Testis (tissue), 3 donors: ENCODE measurements around the gene GRK3. TPM values are rescaled to one million over a fixed set of nuclear protein-coding genes. Genes with fewer than 3 reads are reported as not detected.
"Not testable (repeated sequence)": the region's sequence is repeated elsewhere in the genome, so short reads cannot be mapped to it uniquely, and the experiment has no call there.

Source experiments
- DNase-seq: peaks from one replicate; pipeline ENCODE4 v3.0.0-alpha.2; 2019
- H3K27ac ChIP-seq, 2 donors: fragments of 200-600 bp; sonication (generic); one replicate each; pipeline ENCODE4 v1.5.1; 2019
- H3K27me3 ChIP-seq: fragments of 200-600 bp; sonication (generic); one replicate; pipeline ENCODE4 v1.5.1; 2019
- H3K36me3 ChIP-seq: fragments of 200-600 bp; sonication (generic); one replicate; pipeline ENCODE4 v1.5.1; 2017; ENCODE audit warnings: low read depth; ENCODE audit errors: missing control alignments
- H3K4me1 ChIP-seq: fragments of 200-600 bp; sonication (generic); one replicate; pipeline ENCODE4 v1.5.1; 2019
- H3K4me3 ChIP-seq, 2 donors: fragments of 200-600 bp; sonication (generic); one replicate each; pipeline ENCODE4 v1.5.1; 2017 to 2019
- H3K9me3 ChIP-seq: fragments of 200-600 bp; sonication (generic); one replicate; pipeline ENCODE4 v1.5.1; 2017
- CTCF ChIP-seq, 3 experiments: fragments of 450-650 bp in 2 of 3; fragments of 200-600 bp in 1 of 3; sonication (generic) in 1 of 3; IDR thresholded peaks; one replicate each; pipeline ENCODE4 v1.5.1; 2016 to 2019; ENCODE audit warnings: antibody characterized with exemption in 3 of 3, mild to moderate bottlenecking in 2 of 3, moderate library complexity in 1 of 3
- POLR2A ChIP-seq: fragments of 450-650 bp; IDR thresholded peaks from one replicate; pipeline ENCODE4 v1.6.1; 2017; ENCODE audit warnings: antibody characterized with exemption, mild to moderate bottlenecking, moderate library complexity
- WGBS, 2 donors: methylation state at CpG; one replicate each; pipeline ENCODE4 v1.1.5; 2018; 5-methylcytosine and 5-hydroxymethylcytosine counted together
- intact Hi-C: fragments of 100-400 bp; cut with DNase I; formaldehyde crosslinking; loops from one replicate; pipeline ENCODE4 v1.15.1; 2023; ENCODE audit warnings: low total_unique reads
- polyA plus RNA-seq: library from polyadenylated mRNA; stranded (reverse); fragments of 350-450 nt; fragmentation: Illumina TruSeq; extraction: RNeasy Lipid Tissue Mini Kit (QIAGEN cat#74804); gene quantifications from one replicate; pipeline ENCODE4 v1.2.3, GENCODE V29; 2014; ENCODE audit warnings: low read depth, low replicate concordance; ENCODE audit not compliant: insufficient read depth
- total RNA-seq, 2 donors: library from RNA; depleted of rRNA; stranded (reverse); fragments of >200 nt; gene quantifications; one replicate each; pipeline ENCODE4 v1.2.3, GENCODE V29; 2016

The GRK3 gene
- total and polyA plus RNA-seq, 3 donors from 2014 or later: 10.9 to 46.0 (median 12.8) TPM

- H3K9me3 ChIP-seq, H3K36me3 ChIP-seq, H3K4me1 ChIP-seq, DNase-seq, intact Hi-C loops, H3K27me3 ChIP-seq: not testable (repeated sequence)
- Histone ChIP-seq H3K4me3 (peak overlapping the region; percentile 74 to 82), H3K27ac (peak overlapping the region in 1 of 2 donors; percentile 64)
- 37 to 41% methylated on average over 10 of the region's 10 CpGs for WGBS, 2 donors
These were observed 1.3 kb upstream of the GRK3 start for GRCh38 chr22:25562966-25563760.

GRCh38 chr22:25563761-25564319 is 635 bp upstream of the GRK3 start:
- Histone ChIP-seq H3K27ac (peak overlapping the region; percentile 49 to 64), H3K9me3 (no peaks in the 10 kb centered on the region), H3K4me3 (peak overlapping the region; percentile 74 to 82), H3K36me3 (no peaks in the 10 kb centered on the region), H3K27me3 (no peaks in the 10 kb centered on the region), H3K4me1 (peaks cover 4% of the 10 kb centered on the region)
- WGBS, 2 donors: 1 to 4% methylated on average over 19 to 21 of the region's 21 CpGs
- TF ChIP-seq CTCF (IDR thresholded peaks at IDR 0.05) (no peak), POLR2A (no peak)
- DNase-seq: peak; percentile 41
- intact Hi-C loops: no loop called here

DNA sequence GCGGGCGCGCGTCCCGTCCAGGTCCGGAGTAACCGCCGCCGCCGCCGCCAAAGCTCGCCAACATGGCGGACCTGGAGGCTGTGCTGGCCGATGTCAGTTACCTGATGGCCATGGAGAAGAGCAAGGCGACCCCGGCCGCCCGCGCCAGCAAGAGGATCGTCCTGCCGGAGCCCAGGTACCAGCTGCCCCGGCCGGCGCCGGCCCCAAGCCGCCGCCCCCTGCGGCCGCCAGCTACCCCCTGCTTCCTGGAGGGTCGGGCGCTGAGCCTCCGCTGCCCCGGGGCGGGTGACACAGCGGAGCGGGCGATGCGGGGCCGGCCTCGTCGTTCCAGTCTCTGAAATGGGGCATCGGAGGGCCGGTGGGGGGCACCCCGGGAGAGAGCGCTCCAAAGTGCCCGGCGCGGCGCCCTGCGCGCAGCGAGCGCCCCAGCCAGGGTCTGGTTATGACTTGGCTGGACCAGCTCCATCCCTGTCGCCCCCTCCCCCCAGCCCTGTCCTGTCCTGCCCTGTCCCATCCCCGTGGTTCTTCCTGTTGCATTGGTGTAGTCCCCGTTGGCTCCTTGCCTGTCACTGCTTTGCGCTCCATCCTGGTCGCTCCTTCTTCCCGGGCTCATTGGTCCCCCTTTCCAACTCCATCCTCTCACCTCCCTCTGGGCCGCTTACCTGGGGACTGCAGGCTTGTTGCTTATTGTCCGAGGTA is 653 bp downstream of the GRK3 start:
- Histone ChIP-seq H3K9me3 (no peaks in the 10 kb centered on the region), H3K36me3 (no peaks in the 10 kb centered on the region), H3K27me3 (no peaks in the 10 kb centered on the region), H3K4me3 (peak overlapping the region; percentile 74 to 82), H3K27ac (peak overlapping the region; percentile 33 to 50), H3K4me1 (peaks cover 4% of the 10 kb centered on the region)
- WGBS, 2 donors: 1 to 5% methylated on average over 10 to 36 of the region's 61 CpGs
- DNase-seq: peak; percentile 26
- TF ChIP-seq POLR2A (no peak), CTCF (IDR thresholded peaks at IDR 0.05) (no peak)
- intact Hi-C loops: no loop called here

- Histone ChIP-seq H3K4me3 (no peak overlapping the region), H3K27me3 (no peaks in the 10 kb centered on the region), H3K27ac (no peak overlapping the region), H3K4me1 (peaks cover 4% of the 10 kb centered on the region), H3K9me3 (no peaks in the 10 kb centered on the region), H3K36me3 (no peaks in the 10 kb centered on the region)
- intact Hi-C loops: no loop called here
- no peak for DNase-seq
- WGBS, 2 donors: 57 to 74% methylated on average over 5 of the region's 5 CpGs
- TF ChIP-seq CTCF (IDR thresholded peaks at IDR 0.05): no peak
- no peak for TF ChIP-seq POLR2A
These were observed 1.9 kb downstream of the GRK3 start for GRCh38 chr22:25566186-25566897.

DNA sequence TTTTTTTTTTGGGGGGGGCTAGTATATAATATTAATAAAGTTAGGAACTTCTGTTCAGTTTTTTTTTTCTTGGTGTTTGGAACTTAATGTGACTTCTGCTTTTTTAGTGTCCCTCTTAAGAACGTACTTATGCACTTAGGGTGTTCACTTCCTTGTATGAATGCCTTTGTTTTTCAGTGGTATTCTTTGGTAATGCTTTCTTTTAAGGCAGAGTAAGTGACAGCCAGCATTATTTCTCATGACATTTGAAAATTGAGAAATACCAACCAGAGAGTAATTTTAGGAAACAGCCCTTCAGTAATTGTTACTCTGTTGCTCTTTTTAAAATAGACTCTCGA is 2.4 kb downstream of the GRK3 start:
- Histone ChIP-seq H3K36me3 (no peaks in the 10 kb centered on the region), H3K27ac (no peak overlapping the region), H3K9me3 (no peaks in the 10 kb centered on the region), H3K4me1 (peaks cover 4% of the 10 kb centered on the region), H3K27me3 (no peaks in the 10 kb centered on the region), H3K4me3 (no peak overlapping the region)
- 48 to 49% methylated on average over 2 of the region's 2 CpGs for WGBS, 2 donors
- intact Hi-C loops: no loop called here
- TF ChIP-seq POLR2A (no peak), CTCF (IDR thresholded peaks at IDR 0.05) (no peak)
- DNase-seq: no peak
